ENCODE results near the gene DLGAP1.

The DLGAP1 gene

GRCh38 chr18:3753106-3753505, 702.0 kb downstream of the DLGAP1 start:
- no peak for TF ChIP-seq POLR2A (IDR thresholded peaks at IDR 0.05; ENCODE audit: extremely low read depth, insufficient read length)
- TF ChIP-seq CTCF (IDR thresholded peaks at IDR 0.05; ENCODE audit: low read depth, low read length), result no peak
- TF ChIP-seq MYC (IDR thresholded peaks at IDR 0.05; ENCODE audit: low read depth, low read length), result no peak
- TF ChIP-seq MAX (IDR thresholded peaks at IDR 0.05; ENCODE audit: low read depth, low read length), result no peak
- DNase-seq (ENCODE audit: low read depth), result no peak
- no peak overlapping the region for H3K4me3 ChIP-seq (ENCODE audit: low read depth, low read length)

- H3K4me3 ChIP-seq (ENCODE audit: low read depth, low read length), result no peak overlapping the region
- peak; percentile 6 for DNase-seq (ENCODE audit: low read depth)
- TF ChIP-seq MYC (IDR thresholded peaks at IDR 0.05; ENCODE audit: low read depth, low read length), result no peak
- TF ChIP-seq CTCF (IDR thresholded peaks at IDR 0.05; ENCODE audit: low read depth, low read length), result no peak
- TF ChIP-seq MAX (IDR thresholded peaks at IDR 0.05; ENCODE audit: low read depth, low read length), result no peak
- no peak for TF ChIP-seq POLR2A (IDR thresholded peaks at IDR 0.05; ENCODE audit: extremely low read depth, insufficient read length)
Observed at GRCh38 chr18:3748086-3748485, 707.0 kb downstream of the DLGAP1 start.

GRCh38 chr18:3747176-3747973, 707.7 kb downstream of the DLGAP1 start:
- DNase-seq (ENCODE audit: low read depth), result peak; percentile 86
- no peak for TF ChIP-seq POLR2A (IDR thresholded peaks at IDR 0.05; ENCODE audit: extremely low read depth, insufficient read length)
- no peak for TF ChIP-seq MAX (IDR thresholded peaks at IDR 0.05; ENCODE audit: low read depth, low read length)
- no peak for TF ChIP-seq MYC (IDR thresholded peaks at IDR 0.05; ENCODE audit: low read depth, low read length)
- no peak for TF ChIP-seq CTCF (IDR thresholded peaks at IDR 0.05; ENCODE audit: low read depth, low read length)
- H3K4me3 ChIP-seq (ENCODE audit: low read depth, low read length), result no peak overlapping the region

- no peak overlapping the region for H3K4me3 ChIP-seq (ENCODE audit: low read depth, low read length)
- no peak for DNase-seq (ENCODE audit: low read depth)
- no peak for TF ChIP-seq MYC (IDR thresholded peaks at IDR 0.05; ENCODE audit: low read depth, low read length)
- no peak for TF ChIP-seq POLR2A (IDR thresholded peaks at IDR 0.05; ENCODE audit: extremely low read depth, insufficient read length)
- no peak for TF ChIP-seq CTCF (IDR thresholded peaks at IDR 0.05; ENCODE audit: low read depth, low read length)
- TF ChIP-seq MAX (IDR thresholded peaks at IDR 0.05; ENCODE audit: low read depth, low read length), result no peak
Observed at GRCh38 chr18:3742541-3742940, 712.6 kb downstream of the DLGAP1 start.

GRCh38 chr18:3741333-3741732, 713.8 kb downstream of the DLGAP1 start:
- H3K4me3 ChIP-seq (ENCODE audit: low read depth, low read length), result no peak overlapping the region
- no peak for DNase-seq (ENCODE audit: low read depth)
- TF ChIP-seq MAX (IDR thresholded peaks at IDR 0.05; ENCODE audit: low read depth, low read length), result no peak
- no peak for TF ChIP-seq CTCF (IDR thresholded peaks at IDR 0.05; ENCODE audit: low read depth, low read length)
- no peak for TF ChIP-seq POLR2A (IDR thresholded peaks at IDR 0.05; ENCODE audit: extremely low read depth, insufficient read length)

All from NB4 (cell line).